WERI-Rb-1 (cell line): ENCODE results near the gene RTEL1.

Experiments used
- DNase-seq: peaks from one replicate; pipeline ENCODE4 v3.0.0-alpha.2; 2020
- H3K27ac ChIP-seq: fragments of 250-450 bp; sonication (Bioruptor Pico); 2 replicates; pipeline ENCODE4 v1.5.1; 2020; ENCODE audit warnings: mild to moderate bottlenecking, moderate library complexity
- H3K27me3 ChIP-seq: fragments of 250-450 bp; sonication (Bioruptor Pico); 2 replicates; pipeline ENCODE4 v1.5.1; 2021; ENCODE audit warnings: mild to moderate bottlenecking, low read depth, moderate library complexity; ENCODE audit not compliant: insufficient read depth, severe bottlenecking
- H3K36me3 ChIP-seq: fragments of 250-450 bp; sonication (Bioruptor Pico); 2 replicates; pipeline ENCODE4 v1.5.1; 2020; ENCODE audit warnings: mild to moderate bottlenecking, moderate library complexity
- H3K4me3 ChIP-seq: 2 replicates; pipeline ENCODE4 v1.5.1; 2011; ENCODE audit warnings: low read depth, mild to moderate bottlenecking, control low read depth, low read length
- H3K9me3 ChIP-seq: fragments of 250-450 bp; sonication (Bioruptor Pico); 2 replicates; pipeline ENCODE4 v1.5.1; 2021; ENCODE audit warnings: mild to moderate bottlenecking, moderate library complexity; ENCODE audit not compliant: severe bottlenecking
- CTCF ChIP-seq: IDR thresholded peaks from 2 replicates; pipeline ENCODE4 v1.5.1; 2011; ENCODE audit warnings: low read depth, mild to moderate bottlenecking, control low read depth, inconsistent platforms, low read length

The RTEL1 gene

GRCh38 chr20:63690898-63691710, 33.0 kb downstream of the RTEL1 start:
- Histone ChIP-seq H3K4me3 (no peak overlapping the region), H3K27me3 (no peaks in the 10 kb centered on the region), H3K27ac (no peak overlapping the region), H3K36me3 (peaks cover 26% of the 10 kb centered on the region), H3K9me3 (no peaks in the 10 kb centered on the region)
- no peak for TF ChIP-seq CTCF
- DNase-seq = no peak

GRCh38 chr20:63691711-63692435, 33.8 kb downstream of the RTEL1 start:
- Histone ChIP-seq H3K36me3 (peaks cover 30% of the 10 kb centered on the region), H3K9me3 (no peaks in the 10 kb centered on the region), H3K27ac (no peak overlapping the region), H3K4me3 (no peak overlapping the region), H3K27me3 (no peaks in the 10 kb centered on the region)
- DNase-seq = no peak
- TF ChIP-seq CTCF = no peak

GRCh38 chr20:63692436-63693082, 34.4 kb downstream of the RTEL1 start:
- Histone ChIP-seq H3K27ac (no peak overlapping the region), H3K36me3 (peaks cover 35% of the 10 kb centered on the region), H3K9me3 (no peaks in the 10 kb centered on the region), H3K27me3 (no peaks in the 10 kb centered on the region), H3K4me3 (no peak overlapping the region)
- TF ChIP-seq CTCF = no peak
- no peak for DNase-seq

- Histone ChIP-seq H3K9me3 (no peaks in the 10 kb centered on the region), H3K27me3 (no peaks in the 10 kb centered on the region), H3K36me3 (peaks cover 40% of the 10 kb centered on the region), H3K27ac (no peak overlapping the region), H3K4me3 (no peak overlapping the region)
- no peak for TF ChIP-seq CTCF
- no peak for DNase-seq
These were observed 35.1 kb downstream of the RTEL1 start for GRCh38 chr20:63693083-63693732.

GRCh38 chr20:63693733-63694583, 35.8 kb downstream of the RTEL1 start:
- no peak overlapping the region for H3K27ac ChIP-seq

More at GRCh38 chr20:63693733-63694583, 35.8 kb downstream of the RTEL1 start:
- Histone ChIP-seq H3K9me3 (no peaks in the 10 kb centered on the region), H3K36me3 (peaks cover 40% of the 10 kb centered on the region), H3K27me3 (no peaks in the 10 kb centered on the region), H3K4me3 (no peak overlapping the region)
- no peak for DNase-seq
- TF ChIP-seq CTCF = no peak
